ENCODE results near the gene NEURL2.
"Not testable (repeated sequence)": the region's sequence is repeated elsewhere in the genome, so short reads cannot be mapped to it uniquely, and the experiment has no call there.

NEURL2 gene

DNA sequence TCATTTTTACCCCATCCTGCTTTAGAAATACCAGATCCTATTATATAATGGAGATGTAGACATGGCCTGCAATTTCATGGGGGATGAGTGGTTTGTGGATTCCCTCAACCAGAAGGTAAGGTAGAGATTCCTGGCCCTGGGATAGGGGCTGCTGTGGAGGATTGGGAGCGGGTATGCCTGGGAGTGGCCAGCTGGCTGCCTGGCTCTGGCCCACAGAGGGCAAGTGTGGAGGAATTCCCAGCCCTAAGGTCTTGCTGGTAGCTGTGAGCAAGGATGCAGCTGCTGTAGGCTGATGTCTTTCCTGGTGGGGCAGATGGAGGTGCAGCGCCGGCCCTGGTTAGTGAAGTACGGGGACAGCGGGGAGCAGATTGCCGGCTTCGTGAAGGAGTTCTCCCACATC is 6.7 kb upstream of the NEURL2 start:
- no peak for DNase-seq

DNA sequence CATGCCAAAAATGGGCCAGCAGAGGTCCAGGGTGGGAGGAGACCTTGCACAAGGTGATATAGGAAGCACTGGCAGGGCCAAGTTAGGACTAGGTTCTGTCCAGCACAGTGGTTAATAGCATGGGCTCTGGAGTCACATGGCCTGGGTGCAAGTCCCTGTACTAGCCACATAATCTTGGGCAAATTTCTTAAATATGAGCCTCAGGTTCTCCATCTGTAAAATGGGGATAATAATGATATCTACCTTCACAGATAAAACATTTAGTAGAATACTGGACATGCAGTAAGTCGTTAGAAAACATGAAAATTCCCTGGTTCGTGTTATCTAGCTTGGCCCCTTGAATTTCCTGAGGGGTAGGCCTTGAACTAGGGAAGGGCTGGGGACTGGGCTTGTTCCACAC is 6.3 kb upstream of the NEURL2 start:
- DNase-seq, result no peak

DNA sequence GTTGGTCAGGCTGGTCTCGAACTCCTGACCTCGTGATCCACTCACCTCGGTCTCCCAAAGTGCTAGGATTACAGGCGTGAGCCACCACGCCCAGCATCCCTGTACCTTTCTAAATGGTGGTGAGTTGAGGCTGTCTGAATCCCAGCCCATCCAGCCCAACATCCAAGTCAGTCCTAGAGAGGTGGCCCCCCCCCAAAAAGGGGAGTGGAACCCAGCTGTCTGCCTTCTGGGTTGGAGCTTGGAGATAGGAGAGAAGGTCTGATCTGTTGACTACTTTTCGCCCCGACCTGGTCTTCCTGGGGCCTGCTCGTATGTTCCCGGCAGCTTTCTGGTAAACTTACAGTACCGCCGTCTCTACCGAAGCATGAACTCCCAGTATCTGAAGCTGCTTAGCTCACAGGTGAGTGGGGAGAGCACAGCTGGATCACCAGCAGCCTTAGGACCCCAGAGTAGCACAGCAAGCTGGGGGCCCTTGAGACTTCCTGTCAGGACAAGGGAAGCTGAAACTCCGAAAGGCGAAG is 5.7 kb upstream of the NEURL2 start:
- no peak for DNase-seq

DNA sequence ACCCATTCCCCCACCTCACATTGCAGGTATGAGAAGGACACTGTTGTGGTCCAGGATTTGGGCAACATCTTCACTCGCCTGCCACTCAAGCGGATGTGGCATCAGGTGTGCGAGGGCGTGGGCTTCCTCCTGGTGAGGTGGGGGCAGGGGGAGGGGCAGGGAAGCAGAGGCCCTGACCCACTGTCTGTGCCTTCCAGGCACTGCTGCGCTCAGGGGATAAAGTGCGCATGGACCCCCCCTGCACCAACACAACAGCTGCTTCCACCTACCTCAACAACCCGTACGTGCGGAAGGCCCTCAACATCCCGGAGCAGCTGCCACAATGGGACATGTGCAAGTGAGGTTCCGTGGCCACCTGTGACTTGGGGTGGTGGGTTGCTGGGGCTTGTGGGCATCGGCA is 3.8 kb upstream of the NEURL2 start:
- no peak for DNase-seq

- no peak for DNase-seq
Measured at GRCh38 chr20:45893831-45894230, 2.8 kb upstream of the NEURL2 start.

GRCh38 chr20:45892828-45893500 is 2.0 kb upstream of the NEURL2 start:
- no peak for DNase-seq

DNA sequence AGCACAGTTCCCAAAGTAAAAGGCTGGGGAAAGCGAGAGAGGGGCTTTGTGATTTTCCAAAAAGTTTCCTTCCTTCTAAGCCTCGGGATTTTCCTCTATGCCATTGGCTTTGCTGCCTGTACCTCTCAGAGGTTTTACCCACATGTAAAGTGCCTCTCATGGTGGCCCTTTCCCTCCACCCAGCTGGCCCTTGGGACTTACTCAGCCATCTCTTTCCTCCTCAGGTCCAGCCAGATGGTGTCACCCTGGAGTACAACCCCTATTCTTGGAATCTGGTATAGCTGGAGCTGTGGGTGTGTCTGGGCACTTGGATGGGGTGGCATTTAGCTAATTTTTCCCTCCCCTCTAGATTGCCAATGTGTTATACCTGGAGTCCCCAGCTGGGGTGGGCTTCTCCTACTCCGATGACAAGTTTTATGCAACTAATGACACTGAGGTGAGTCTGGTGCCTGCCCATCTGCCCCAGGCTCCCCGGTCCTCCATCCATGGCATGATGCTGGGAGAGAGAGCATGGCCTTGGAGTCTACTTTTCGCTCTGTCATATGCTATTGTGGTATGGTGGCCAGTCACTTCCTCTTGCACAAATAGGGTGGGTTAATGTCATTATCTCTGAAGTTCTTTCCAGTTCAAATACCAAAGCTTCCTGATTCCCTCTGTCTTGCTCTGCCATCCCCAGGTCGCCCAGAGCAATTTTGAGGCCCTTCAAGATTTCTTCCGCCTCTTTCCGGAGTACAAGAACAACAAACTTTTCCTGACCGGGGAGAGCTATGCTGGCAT is 1.2 kb upstream of the NEURL2 start:
- DNase-seq, result no peak

GRCh38 chr20:45890077-45890984 is 677 bp downstream of the NEURL2 start:
- no peak for DNase-seq

DNA sequence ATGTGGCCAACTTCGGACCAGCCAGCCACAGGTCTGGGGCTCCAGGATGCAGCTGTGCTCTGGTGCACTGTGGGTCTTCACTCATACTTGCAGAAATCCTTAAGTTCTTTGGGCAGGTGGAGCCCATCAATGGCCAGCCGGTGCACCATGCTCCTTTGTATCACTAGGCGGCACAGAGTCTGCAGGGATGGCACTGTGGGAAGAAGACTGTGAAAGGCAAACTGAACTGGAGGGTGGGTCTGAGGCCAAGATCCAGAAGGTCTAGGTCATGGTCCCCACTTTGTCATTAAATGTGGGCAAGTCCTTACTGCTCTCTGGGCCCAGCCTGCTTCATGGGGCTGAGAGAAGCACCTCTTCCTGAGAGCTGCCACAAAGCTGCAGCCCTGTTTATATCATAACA is 2.3 kb downstream of the NEURL2 start:
- no peak for DNase-seq

DNA sequence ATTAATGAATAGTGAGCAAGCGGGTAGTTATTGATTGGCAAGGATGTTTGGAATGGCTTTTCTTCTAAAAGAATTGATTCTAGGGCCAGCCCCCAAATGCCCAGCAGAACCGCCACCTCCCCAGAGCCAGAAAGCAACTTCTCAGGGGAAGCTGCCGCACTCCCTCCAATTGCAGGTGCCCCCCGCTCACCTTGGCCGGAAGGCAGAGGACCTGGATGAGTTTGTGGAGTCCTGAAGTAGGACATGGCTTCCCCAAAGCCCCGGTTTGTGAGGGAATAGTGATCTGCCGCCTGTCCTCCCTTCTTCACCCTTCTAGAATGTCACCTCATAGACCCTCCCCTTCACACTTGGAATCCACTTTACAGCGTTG is 3.7 kb downstream of the NEURL2 start, which contains the start of gene SPATA25:
Gene SPATA25, minus strand, starts transcription at position 277 of the 370 bp plus-strand sequence. Its CDS starts 32 bp downstream, at position 245.
- no peak for DNase-seq

DNA sequence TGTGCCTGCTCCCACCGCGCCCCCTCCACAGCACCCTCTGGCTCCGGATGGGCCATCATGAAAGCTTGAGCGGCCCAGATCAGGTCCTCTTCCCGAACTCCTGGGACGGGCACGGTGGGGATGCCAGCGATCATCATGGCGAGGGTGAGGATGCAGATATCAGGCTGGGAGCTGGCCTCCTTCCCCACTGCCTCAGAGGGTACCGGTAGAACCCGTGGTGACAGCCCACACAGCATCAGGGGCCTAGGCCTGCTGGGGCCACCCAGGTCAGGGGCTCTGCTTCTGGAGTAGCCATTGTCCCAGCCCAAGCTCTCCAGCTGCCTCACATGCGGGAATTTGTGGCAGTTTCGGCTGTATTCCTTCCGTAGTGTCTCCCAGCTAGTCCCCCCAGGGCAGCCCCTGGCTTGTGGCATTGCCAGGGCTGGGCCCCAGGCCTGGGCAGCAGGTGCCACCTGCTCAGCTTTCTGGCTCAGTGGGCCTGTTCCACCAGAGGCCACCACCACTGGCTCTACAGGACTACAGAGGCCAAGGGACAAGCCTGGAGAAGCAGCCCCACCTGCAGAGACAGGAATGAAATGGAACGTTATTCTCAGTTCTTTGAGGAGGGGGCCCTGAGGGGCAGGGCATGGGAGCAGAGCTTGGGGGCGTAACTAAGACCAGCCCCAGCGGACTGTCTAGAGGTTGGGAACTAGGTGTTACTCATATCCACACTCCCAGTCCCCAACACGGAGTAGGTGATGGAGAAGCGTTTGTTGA is 4.2 kb downstream of the NEURL2 start:
- DNase-seq, result no peak

DNA sequence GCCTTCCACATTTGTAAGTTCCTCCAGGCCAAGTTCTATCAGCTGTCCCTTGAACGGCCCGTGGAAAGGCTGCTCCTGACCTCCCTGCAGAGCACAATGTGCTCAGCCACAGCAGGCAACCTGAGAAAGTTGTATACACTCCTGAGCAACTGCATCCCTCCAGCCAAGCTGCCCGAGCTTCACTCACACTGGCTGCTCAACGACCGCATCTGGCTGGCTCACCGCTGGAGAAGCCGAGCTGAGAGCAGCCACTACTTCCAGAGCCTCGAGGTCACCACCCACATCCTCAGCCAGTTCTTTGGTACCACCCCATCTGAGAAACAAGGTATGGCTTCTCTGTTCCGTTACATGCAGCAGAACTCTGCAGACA is 7.9 kb downstream of the NEURL2 start:
- DNase-seq, result no peak

DNA sequence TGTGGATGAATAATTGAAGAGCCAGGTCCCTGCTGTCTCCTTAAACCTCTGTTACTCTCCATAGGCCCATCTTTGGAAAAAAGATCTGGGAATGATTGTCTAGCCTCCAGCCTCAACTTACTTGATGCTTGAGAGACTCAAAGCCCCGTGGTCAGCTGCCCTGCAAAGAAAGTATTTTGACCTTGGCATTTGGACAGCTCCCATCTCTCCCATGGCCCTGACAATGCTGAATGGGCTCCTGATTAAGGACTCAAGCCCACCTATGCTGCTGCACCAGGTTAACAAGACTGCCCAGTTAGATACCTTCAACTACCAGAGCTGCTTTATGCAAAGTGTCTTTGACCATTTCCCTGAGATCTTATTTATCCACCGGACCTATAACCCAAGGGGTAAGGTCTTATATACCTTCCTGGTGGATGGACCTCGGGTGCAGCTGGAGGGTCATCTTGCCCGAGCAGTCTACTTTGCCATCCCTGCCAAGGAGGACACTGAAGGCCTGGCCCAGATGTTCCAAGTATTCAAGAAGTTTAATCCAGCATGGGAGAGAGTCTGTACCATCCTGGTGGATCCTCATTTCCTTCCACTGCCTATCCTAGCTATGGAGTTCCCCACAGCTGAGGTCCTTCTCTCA is 8.4 kb downstream of the NEURL2 start:
- no peak for DNase-seq

DNA sequence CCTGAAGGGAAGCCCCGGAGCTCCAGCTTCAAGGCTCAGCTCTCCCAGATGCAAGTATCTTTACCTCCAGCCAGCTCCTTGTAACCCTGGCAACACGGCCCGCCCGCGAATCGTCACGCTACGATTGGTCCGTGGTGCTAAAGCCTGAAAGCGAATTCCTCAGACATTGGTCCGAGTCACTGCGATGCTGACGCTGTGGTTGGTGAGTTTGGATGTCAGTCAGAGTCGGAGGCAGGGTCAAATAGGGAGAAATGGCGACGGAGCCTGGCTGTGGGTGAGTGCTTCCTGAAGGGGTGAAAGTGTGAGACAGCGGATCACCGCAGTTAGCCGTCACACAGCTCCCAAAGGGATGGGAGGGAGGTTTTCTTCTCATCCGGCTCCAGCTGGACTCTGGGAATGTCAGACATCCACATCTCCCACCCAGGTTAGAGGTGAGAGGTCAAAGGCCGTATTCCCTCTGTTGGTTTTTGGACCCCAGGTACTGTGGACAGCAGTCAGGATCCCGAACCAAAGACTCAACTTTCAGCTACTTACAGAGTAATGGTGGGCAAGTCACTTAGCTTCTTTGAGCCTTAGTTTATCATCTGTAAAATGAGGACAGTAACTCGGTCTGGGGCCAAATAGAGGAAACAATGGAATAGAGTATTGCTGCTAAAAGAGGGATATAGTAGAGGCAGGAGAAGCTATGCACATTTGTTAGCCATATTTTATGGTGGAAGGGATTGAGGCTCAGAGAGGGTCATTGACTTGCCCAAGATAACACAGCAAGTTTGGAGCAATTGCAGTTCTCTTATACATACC is 9.8 kb downstream of the NEURL2 start, which contains the start of gene ZSWIM1:
Gene ZSWIM1, plus strand, starts transcription at position 240 of the 801 bp plus-strand sequence. CDS start 1,366 bp downstream, outside the sequence.
- DNase-seq, result peak; percentile 91

DNA sequence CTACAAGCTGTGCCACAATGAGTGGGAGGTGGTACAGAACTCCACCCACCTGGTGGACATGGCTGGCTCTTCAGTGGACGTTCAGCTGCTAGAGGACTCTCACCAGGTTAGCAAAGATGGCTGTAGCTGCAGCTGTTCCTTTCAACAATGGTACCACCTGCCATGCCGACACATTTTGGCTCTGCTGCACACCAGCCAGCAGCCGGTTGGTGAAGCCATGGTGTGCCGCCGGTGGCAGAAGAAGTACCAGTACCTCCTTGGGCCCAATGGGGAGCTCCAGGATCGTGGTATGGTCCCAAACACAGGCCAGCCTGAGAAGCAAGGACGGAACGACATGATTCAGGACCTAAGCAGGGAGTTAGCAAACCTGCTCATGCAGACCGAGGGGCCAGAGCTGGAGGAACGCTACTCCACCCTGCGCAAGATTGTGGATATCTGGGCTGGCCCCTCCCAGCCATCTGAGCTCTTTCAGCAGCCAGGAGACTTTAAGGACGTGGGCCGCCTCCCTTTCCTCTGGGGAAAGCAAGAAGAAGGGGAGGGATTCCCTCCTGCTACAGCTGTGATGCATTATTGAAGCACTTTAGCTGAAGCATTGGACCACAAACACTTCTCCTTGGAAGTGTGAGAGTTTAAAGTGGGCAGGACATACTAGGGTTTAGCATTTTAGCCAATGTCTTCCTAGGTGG is 12.8 kb downstream of the NEURL2 start:
- DNase-seq, result no peak

- DNase-seq, result no peak
Measured at GRCh38 chr20:45874576-45874975, 16.4 kb downstream of the NEURL2 start.

- DNase-seq, result not testable (repeated sequence)
Measured at GRCh38 chr20:45874104-45874481, 16.9 kb downstream of the NEURL2 start.

GRCh38 chr20:45873409-45874103 is 17.5 kb downstream of the NEURL2 start:
- no peak for DNase-seq

DNA sequence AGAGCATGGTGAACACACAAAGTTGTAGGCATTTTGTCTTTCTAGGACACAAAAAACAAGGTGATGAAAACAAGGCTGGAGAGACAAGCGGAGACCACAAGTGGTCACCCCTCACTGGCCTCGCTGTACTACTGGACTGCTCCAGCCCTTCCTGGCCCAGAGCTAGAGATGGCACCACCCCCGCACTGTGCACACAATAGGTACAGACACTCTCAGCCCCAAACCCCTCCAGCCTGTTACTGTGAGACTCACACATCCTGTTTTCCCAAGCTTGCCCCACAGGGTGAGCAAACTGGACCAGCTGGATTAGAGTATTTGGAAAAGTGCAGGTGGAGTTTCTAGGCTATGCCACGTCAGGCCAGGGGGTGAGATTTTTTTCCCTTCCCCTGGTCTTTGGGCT is 18.4 kb downstream of the NEURL2 start:
- no peak for DNase-seq

GRCh38 chr20:45867819-45868176 is 23.2 kb downstream of the NEURL2 start:
- no peak for DNase-seq
